ENCODE results near the gene KDM8.

The KDM8 gene

DNA sequence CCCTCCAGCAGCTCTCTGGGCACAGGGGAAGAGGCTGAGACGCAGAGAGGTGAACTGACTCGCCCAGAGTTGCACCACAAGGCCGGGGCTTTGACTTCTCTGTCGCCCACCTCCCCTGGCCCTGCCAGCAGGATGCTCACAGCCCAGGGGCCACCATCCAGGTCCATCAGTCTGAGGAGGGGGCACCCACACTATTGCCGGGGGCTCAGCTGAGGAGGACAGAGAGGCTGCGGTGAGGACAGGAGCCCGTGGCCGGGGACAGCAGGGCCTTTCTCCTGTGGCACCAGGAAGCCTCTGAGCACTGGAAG is 32.6 kb downstream of the KDM8 start (continued):
- TF ChIP-seq, protein P1, sequence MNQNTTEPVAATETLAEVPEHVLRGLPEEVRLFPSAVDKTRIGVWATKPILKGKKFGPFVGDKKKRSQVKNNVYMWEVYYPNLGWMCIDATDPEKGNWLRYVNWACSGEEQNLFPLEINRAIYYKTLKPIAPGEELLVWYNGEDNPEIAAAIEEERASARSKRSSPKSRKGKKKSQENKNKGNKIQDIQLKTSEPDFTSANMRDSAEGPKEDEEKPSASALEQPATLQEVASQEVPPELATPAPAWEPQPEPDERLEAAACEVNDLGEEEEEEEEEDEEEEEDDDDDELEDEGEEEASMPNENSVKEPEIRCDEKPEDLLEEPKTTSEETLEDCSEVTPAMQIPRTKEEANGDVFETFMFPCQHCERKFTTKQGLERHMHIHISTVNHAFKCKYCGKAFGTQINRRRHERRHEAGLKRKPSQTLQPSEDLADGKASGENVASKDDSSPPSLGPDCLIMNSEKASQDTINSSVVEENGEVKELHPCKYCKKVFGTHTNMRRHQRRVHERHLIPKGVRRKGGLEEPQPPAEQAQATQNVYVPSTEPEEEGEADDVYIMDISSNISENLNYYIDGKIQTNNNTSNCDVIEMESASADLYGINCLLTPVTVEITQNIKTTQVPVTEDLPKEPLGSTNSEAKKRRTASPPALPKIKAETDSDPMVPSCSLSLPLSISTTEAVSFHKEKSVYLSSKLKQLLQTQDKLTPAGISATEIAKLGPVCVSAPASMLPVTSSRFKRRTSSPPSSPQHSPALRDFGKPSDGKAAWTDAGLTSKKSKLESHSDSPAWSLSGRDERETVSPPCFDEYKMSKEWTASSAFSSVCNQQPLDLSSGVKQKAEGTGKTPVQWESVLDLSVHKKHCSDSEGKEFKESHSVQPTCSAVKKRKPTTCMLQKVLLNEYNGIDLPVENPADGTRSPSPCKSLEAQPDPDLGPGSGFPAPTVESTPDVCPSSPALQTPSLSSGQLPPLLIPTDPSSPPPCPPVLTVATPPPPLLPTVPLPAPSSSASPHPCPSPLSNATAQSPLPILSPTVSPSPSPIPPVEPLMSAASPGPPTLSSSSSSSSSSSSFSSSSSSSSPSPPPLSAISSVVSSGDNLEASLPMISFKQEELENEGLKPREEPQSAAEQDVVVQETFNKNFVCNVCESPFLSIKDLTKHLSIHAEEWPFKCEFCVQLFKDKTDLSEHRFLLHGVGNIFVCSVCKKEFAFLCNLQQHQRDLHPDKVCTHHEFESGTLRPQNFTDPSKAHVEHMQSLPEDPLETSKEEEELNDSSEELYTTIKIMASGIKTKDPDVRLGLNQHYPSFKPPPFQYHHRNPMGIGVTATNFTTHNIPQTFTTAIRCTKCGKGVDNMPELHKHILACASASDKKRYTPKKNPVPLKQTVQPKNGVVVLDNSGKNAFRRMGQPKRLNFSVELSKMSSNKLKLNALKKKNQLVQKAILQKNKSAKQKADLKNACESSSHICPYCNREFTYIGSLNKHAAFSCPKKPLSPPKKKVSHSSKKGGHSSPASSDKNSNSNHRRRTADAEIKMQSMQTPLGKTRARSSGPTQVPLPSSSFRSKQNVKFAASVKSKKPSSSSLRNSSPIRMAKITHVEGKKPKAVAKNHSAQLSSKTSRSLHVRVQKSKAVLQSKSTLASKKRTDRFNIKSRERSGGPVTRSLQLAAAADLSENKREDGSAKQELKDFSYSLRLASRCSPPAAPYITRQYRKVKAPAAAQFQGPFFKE (tag by site-specific recombination; IDR thresholded peaks at IDR 0.05; ENCODE audit: borderline replicate concordance) = no peak

DNA sequence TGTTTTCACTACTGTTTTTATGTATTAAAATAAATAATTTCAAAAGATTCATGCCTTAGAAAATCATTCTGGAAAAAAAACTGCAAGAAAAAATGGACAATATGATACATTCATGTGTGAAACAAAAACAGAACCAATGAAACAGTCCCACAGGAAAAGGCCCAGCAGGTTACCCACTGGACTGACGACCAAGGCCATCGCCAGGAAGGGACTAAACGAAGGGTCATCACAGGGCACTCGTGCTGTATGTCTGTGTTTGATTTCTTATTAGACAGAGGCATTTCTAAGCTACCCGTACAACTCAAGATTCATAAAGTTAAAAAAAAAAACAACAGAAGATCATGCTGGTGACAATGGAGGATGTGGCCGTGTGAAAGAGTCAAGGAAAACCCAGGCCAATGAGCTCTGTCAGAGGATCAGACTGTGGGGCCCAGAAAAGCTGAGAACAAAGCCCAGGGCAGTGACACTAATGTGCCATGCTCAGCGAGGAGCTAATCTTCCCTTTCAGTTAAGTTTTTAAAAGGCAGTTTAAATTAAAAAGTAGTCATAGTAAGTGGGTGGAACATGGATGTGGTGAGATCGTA is 33.4 kb downstream of the KDM8 start:
- TF ChIP-seq ZNF791 (tag by site-specific recombination; IDR thresholded peaks at IDR 0.05) = no peak
- TF ChIP-seq, protein P2, sequence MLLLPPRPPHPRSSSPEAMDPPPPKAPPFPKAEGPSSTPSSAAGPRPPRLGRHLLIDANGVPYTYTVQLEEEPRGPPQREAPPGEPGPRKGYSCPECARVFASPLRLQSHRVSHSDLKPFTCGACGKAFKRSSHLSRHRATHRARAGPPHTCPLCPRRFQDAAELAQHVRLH (tag by site-specific recombination; IDR thresholded peaks at IDR 0.05) = no peak
- TF ChIP-seq, protein P3, sequence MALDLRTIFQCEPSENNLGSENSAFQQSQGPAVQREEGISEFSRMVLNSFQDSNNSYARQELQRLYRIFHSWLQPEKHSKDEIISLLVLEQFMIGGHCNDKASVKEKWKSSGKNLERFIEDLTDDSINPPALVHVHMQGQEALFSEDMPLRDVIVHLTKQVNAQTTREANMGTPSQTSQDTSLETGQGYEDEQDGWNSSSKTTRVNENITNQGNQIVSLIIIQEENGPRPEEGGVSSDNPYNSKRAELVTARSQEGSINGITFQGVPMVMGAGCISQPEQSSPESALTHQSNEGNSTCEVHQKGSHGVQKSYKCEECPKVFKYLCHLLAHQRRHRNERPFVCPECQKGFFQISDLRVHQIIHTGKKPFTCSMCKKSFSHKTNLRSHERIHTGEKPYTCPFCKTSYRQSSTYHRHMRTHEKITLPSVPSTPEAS (tag by site-specific recombination; IDR thresholded peaks at IDR 0.05) = no peak
- no peak for TF ChIP-seq KLF1 (tag by site-specific recombination; IDR thresholded peaks at IDR 0.05)
- no peak for TF ChIP-seq ZBTB48 (tag by site-specific recombination; IDR thresholded peaks at IDR 0.05)
- no peak for TF ChIP-seq YY2 (tag by site-specific recombination; IDR thresholded peaks at IDR 0.05)
- no peak for TF ChIP-seq ZNF558 (tag by site-specific recombination; IDR thresholded peaks at IDR 0.05)
- TF ChIP-seq, protein P4, sequence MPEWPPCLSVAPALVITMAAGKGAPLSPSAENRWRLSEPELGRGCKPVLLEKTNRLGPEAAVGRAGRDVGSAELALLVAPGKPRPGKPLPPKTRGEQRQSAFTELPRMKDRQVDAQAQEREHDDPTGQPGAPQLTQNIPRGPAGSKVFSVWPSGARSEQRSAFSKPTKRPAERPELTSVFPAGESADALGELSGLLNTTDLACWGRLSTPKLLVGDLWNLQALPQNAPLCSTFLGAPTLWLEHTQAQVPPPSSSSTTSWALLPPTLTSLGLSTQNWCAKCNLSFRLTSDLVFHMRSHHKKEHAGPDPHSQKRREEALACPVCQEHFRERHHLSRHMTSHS (tag by site-specific recombination; IDR thresholded peaks at IDR 0.05) = no peak
- no peak for TF ChIP-seq ZNF391 (tag by site-specific recombination; IDR thresholded peaks at IDR 0.05; ENCODE audit: borderline replicate concordance, low read depth)
- TF ChIP-seq ZNF549 (tag by site-specific recombination; IDR thresholded peaks at IDR 0.05) = no peak
- no peak for TF ChIP-seq GLIS2 (tag by site-specific recombination; IDR thresholded peaks at IDR 0.05)
- no peak for TF ChIP-seq ZNF341 (tag by site-specific recombination; IDR thresholded peaks at IDR 0.05; ENCODE audit: low read depth)
- TF ChIP-seq, protein P5, sequence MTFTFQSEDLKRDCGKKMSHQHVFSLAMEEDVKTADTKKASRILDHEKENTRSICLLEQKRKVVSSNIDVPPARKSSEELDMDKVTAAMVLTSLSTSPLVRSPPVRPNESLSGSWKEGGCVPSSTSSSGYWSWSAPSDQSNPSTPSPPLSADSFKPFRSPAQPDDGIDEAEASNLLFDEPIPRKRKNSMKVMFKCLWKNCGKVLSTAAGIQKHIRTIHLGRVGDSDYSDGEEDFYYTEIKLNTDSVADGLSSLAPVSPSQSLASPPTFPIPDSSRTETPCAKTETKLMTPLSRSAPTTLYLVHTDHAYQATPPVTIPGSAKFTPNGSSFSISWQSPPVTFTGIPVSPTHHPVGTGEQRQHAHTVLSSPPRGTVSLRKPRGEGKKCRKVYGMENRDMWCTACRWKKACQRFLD (tag by site-specific recombination; IDR thresholded peaks at IDR 0.05) = no peak
- TF ChIP-seq SALL2 (tag by site-specific recombination; IDR thresholded peaks at IDR 0.05; ENCODE audit: borderline replicate concordance) = no peak
- TF ChIP-seq ZNF146 (tag by site-specific recombination; IDR thresholded peaks at IDR 0.05) = no peak
- TF ChIP-seq ZNF530 (tag by site-specific recombination; IDR thresholded peaks at IDR 0.05; ENCODE audit: low read depth) = no peak
- TF ChIP-seq ZNF544 (tag by site-specific recombination; IDR thresholded peaks at IDR 0.05) = no peak
- Histone ChIP-seq H3K4me3 (ENCODE audit: low read depth, low read length) (no peak overlapping the region), H3K4me1 (ENCODE audit: control insufficient read depth, insufficient read depth, low read length) (peaks cover 4% of the 10 kb centered on the region; the same call in 1 of the 2 replicates), H3K36me3 (ENCODE audit: control insufficient read depth in 2 of 2, insufficient read depth in 1 of 2, low read length in 2 of 2) (peaks cover 0 to 28% of the 10 kb centered on the region in 2 experiments; a peak in 1 of 3 replicates), H3K27ac (ENCODE audit: extremely low read depth, low read depth, low read length) (no peak overlapping the region), H3K9me3 (ENCODE audit: control insufficient read depth, insufficient read depth, low read depth, low read length) (no peaks in the 10 kb centered on the region)
- ChIA-PET CTCF (interaction anchor here (0.6 to 4.4 kb wide), 4 partner anchors 37 to 281 kb away, joined by 3 to 83 read pairs (median 6); no protein-coding TSS in a partner anchor), POLR2A (interaction anchor here (0.7 kb wide), 1 partner anchor 55 kb away, joined by 9 read pairs; no protein-coding TSS in a partner anchor)
